GM12873 (cell line): ENCODE data around the gene HLF.

Source experiments
- TF ChIP-seq, protein P1 (sequence below): IDR thresholded peaks from 2 replicates; pipeline ENCODE4 v1.5.1; 2012; ENCODE audit warnings: low read depth, mild to moderate bottlenecking, moderate library complexity, low read length, control low read depth; ENCODE audit not compliant: insufficient read depth; ENCODE audit errors: missing control alignments

The HLF gene

DNA sequence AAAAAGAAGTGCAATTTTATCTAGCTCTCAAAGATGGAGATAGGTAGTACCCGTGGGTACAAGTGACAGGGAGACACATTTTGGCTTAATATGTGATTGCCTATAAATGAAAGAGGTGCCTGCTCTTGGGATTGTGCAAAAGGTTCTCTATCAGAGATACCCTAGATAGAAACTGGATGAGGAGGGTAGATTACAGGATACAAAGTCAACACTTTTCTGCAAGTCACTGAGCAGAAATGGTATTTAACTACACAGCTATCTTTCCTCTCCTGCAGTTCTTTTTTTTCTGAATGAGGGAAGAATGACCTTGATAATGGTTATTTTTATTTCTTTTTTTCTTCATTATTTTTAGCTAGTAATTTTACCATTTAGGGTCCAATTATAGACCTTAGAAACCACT lies 89.2 kb downstream of the HLF start:
- TF ChIP-seq, protein P1, sequence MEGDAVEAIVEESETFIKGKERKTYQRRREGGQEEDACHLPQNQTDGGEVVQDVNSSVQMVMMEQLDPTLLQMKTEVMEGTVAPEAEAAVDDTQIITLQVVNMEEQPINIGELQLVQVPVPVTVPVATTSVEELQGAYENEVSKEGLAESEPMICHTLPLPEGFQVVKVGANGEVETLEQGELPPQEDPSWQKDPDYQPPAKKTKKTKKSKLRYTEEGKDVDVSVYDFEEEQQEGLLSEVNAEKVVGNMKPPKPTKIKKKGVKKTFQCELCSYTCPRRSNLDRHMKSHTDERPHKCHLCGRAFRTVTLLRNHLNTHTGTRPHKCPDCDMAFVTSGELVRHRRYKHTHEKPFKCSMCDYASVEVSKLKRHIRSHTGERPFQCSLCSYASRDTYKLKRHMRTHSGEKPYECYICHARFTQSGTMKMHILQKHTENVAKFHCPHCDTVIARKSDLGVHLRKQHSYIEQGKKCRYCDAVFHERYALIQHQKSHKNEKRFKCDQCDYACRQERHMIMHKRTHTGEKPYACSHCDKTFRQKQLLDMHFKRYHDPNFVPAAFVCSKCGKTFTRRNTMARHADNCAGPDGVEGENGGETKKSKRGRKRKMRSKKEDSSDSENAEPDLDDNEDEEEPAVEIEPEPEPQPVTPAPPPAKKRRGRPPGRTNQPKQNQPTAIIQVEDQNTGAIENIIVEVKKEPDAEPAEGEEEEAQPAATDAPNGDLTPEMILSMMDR = no peak

DNA sequence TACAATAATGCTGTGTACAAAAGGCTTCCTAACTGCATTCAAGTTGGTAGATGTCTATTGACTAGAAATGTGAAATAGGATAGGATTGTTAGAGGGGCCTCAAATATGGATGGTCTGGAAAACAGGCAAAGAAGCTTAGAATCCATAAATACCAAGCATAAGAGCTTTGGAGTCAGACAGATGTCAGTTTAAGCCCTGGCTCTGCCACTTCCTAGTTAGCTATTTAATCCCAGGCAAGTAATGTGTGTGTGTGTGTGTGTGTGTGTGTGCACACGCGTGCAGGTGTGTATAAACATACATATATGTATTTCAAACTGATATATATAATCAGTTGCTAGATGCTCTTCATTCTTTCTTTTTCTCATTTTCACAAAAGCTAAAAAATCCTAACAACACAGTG lies 90.2 kb downstream of the HLF start:
- TF ChIP-seq, protein P1 = no peak

DNA sequence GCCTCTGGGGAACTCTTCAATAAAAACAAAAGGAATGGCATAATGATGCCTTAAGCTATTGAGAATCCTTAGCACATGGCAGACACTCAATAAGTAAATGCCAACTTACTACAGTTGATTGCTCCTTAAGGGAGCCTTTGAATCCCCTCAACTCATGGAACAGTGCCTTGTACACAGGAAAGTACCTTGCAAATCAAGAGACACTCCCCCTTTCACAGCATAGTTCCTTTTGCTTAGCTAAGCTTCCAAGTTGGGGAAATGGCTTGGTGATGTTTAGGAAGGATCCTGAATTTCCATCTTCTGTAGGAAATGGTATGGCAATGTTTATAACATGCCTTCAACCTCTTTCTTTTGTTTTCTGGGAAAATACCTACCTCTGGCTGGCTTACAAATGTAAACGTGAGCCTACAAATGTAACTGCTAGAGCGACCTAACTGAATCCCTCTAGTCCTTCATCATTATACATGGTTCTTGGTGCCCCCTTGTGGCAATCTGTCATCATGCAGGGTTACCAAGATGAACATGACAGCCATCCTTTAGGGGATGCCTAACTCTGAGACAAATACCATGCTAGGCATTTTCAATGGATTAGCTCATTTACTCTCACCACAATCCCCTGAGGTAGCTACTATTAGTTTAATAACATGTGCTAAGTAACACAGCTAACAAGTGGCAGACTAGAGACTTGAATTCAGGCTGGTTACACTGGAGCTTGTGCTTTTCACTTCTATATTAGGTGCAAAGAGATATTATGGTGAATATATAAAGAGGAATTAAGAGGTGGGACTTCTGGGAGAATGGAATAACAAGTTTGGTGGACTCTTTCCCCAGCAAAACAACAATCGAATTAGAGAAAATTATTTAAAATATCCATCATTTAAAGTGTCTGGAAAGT lies 91.9 kb downstream of the HLF start:
- TF ChIP-seq, protein P1 = peak; percentile 84

DNA sequence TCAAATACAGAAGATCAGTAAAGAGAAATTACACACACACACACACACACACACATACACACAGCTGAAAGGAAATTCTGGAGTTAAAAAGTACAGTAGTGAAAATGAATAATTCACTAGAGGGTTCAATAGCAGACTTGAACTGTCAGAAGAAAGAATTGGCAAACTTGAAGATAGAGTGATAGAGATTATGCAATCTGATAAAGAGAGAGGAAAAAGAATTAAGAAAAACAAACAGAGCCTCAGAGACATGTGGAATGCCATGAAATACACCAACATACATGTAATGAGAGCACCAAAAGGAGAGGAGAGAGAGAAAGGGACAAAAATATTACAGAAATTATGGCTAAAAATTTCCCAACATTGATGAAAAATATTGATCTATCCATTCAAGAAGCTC lies 96.2 kb downstream of the HLF start:
- TF ChIP-seq, protein P1 = no peak

DNA sequence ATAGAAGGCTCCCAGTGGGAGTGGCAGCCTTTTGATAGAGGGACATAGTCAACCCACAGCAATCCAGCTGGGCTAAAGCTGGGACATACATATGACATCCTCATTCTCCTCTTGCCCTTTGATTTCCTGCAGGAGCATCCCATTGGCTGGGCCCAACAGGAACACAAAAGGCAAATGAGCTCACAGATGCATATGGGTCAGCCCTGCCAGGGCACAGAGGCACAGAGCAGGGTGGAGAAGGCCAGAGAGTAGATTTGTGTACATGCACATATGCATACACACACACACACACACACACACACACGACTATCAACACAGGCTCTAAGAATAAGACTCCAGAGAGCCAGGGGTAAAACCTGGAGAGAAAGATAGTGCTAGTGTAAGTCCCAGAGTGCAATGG lies 98.3 kb downstream of the HLF start:
- TF ChIP-seq, protein P1 = no peak

DNA sequence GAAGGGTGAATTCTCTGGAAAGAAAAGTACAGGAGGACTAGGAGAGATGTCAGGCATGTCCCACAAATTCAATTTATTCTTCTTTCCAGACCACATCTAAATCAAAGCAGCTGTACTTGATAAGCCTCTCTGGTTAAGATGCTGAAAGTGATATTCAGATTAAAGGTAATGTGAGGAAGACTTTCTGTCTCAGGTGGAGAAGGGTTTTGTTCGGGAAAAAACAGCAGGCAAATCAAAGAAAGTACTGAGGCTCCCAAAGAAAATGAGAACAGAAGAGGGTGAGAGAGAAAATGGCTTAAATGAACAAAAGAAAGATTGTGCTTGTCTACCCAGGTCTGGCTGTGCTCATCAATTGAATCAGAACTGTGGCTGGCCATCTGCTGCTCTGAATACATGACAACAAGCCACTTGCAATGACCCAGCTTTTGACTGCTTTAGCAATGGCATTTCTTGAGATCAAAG lies 101.3 kb downstream of the HLF start:
- TF ChIP-seq, protein P1 = no peak

DNA sequence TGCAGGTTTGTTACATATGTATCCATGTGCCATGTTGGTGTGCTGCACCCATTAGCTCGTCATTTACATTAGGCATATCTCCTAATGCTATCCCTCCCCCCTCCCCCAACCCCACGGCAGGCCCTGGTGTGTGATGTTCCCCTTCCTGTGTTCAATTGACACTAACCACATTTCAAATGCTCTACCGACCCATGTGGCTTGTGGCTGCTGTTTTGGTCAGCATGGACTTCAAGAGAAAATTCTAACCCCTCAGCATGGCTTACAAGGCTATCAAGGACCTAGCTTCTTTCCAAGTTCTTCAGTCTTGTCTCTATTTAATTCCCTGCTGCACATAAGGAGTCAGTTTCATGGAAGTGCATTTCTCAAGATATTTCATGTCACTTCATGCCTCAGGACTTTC lies 103.9 kb downstream of the HLF start:
- TF ChIP-seq, protein P1 = no peak
